Fibroblast of lung (primary cell): ENCODE data around the gene GPR55. TPM values are rescaled to one million over a fixed set of nuclear protein-coding genes. Genes with fewer than 3 reads are reported as not detected.

Experiments used
- DNase-seq, 2 donors: peaks; one replicate each; pipeline versions ENCODE4 v3.0.0 to v3.0.0-alpha.2; 2010; ENCODE audit warnings: low read depth in 2 of 2
- H2AFZ ChIP-seq: 2 replicates; pipeline ENCODE4 v1.5.1; 2012; ENCODE audit warnings: low read length, control low read depth, inconsistent platforms
- H3K27ac ChIP-seq: 2 replicates; pipeline ENCODE4 v1.5.1; 2011; ENCODE audit warnings: low read length, control low read depth; ENCODE audit not compliant: insufficient read depth
- H3K27me3 ChIP-seq: 2 replicates; pipeline ENCODE4 v1.5.1; 2011; ENCODE audit warnings: mild to moderate bottlenecking, low read length; ENCODE audit not compliant: control insufficient read depth, insufficient read depth
- H3K36me3 ChIP-seq: 2 replicates; pipeline ENCODE4 v1.5.1; 2011; ENCODE audit warnings: low read length; ENCODE audit not compliant: control insufficient read depth, insufficient read depth
- H3K4me1 ChIP-seq: 2 replicates; pipeline ENCODE4 v1.5.1; 2011; ENCODE audit warnings: low read length; ENCODE audit not compliant: control insufficient read depth, insufficient read depth; ENCODE audit errors: extremely low read depth
- H3K4me2 ChIP-seq: 2 replicates; pipeline ENCODE4 v1.5.1; 2011; ENCODE audit warnings: low read length, control low read depth; ENCODE audit not compliant: insufficient read depth; ENCODE audit errors: extremely low read depth
- H3K4me3 ChIP-seq, 4 experiments: fragments of 200-600 bp in 1 of 4; sonication (generic) in 1 of 4; replicated peaks in 1 of 4; 2 replicates each; pipeline ENCODE4 v1.5.1; 2011 to 2016; ENCODE audit warnings: low read length in 4 of 4, low read depth in 3 of 4, mild to moderate bottlenecking in 3 of 4, control low read depth in 2 of 4, inconsistent platforms in 1 of 4, mixed read lengths in 1 of 4; ENCODE audit not compliant: insufficient read depth in 1 of 4; ENCODE audit errors: control extremely low read depth in 1 of 4
- H3K79me2 ChIP-seq: 2 replicates; pipeline ENCODE4 v1.5.1; 2012; ENCODE audit warnings: mild to moderate bottlenecking, low read length, inconsistent platforms; ENCODE audit not compliant: control insufficient read depth, insufficient read depth
- H3K9ac ChIP-seq: 2 replicates; pipeline ENCODE4 v1.5.1; 2011; ENCODE audit warnings: mild to moderate bottlenecking, low read length, control low read depth; ENCODE audit not compliant: insufficient read depth
- H3K9me3 ChIP-seq: 2 replicates; pipeline ENCODE4 v1.5.1; 2012; ENCODE audit warnings: low read depth, low read length; ENCODE audit not compliant: control insufficient read depth, insufficient read depth
- H4K20me1 ChIP-seq: 2 replicates; pipeline ENCODE4 v1.5.1; 2011; ENCODE audit warnings: low read length; ENCODE audit not compliant: control insufficient read depth, insufficient read depth; ENCODE audit errors: extremely low read depth
- EZH2 ChIP-seq: IDR thresholded peaks from 2 replicates; pipeline ENCODE4 v1.5.1; 2012; ENCODE audit warnings: low read length, control low read depth, mild to moderate bottlenecking; ENCODE audit errors: missing control alignments
- polyA plus RNA-seq, 2 donors: library from polyadenylated mRNA; depleted of rRNA in 1 of 2; stranded (reverse) in 1 of 2; unstranded in 1 of 2; fragments of >200 nt; gene quantifications; 2 replicates each; pipeline ENCODE4 v1.2.1, GENCODE V29; 2011 to 2012; ENCODE audit warnings: missing spikeins in 1 of 2
- total RNA-seq: library from RNA; depleted of rRNA; stranded (reverse); fragments of >200 nt; gene quantifications from 2 replicates; pipeline ENCODE4 v1.2.1, GENCODE V29; 2014
- TF ChIP-seq, protein P1 (sequence below), 2 donors: IDR thresholded peaks in 1 of 2; conservative IDR thresholded peaks in 1 of 2; 1 replicate in 1 of 2; 2 replicates in 1 of 2; pipeline ENCODE4 v1.5.1; 2011 to 2012; ENCODE audit warnings: low read length in 2 of 2, control low read depth in 1 of 2, inconsistent platforms in 1 of 2, low read depth in 1 of 2, mild to moderate bottlenecking in 1 of 2

GPR55 gene
- total and polyA plus RNA-seq, 2 donors (not counting 1 experiment from before 2014, with no cell fraction given): not detected

DNA sequence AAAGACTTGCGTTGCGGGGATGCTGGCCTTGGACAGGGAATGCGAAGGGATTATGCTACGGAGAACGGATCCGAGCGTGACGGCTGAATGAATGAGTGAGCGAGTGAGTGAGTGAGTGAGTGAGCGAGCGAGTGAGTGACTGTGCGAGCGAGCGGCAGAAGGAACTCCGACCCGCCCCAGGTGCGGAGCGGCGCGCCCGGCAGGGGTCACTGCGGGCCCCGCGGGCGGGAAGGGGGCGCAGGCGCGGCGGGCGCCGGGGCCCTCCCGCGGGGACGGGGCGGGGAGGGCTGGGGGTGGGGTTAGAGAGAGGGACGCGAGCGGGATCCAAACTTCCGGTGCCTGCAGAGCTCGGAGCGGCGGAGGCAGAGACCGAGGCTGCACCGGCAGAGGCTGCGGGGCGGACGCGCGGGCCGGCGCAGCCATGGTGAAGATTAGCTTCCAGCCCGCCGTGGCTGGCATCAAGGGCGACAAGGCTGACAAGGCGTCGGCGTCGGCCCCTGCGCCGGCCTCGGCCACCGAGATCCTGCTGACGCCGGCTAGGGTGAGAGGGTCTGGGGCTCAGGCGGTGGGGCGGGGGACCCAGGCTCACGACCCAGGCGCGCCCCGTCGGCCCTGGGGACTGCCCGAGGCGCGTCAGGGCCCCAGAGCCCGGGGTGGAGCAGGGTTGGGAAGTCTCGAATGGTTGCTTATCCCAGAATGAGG is 60.3 kb downstream of the GPR55 start, which contains the start of gene ITM2C:
Gene ITM2C, plus strand, starts transcription at position 338 of the 702 bp plus-strand sequence. Its CDS starts 84 bp downstream, at position 422.
- no peaks in the 10 kb centered on the region for H3K36me3 ChIP-seq
- peaks cover 3% of the 10 kb centered on the region for H3K4me1 ChIP-seq
- peak within 1 kb of the TSS; percentile 88 for H3K4me2 ChIP-seq
- H3K27ac ChIP-seq: no peak within 1 kb of the TSS
- peak within 1 kb of the TSS; percentile 74 for H3K9ac ChIP-seq
- peak within 1 kb of the TSS; percentile 78 for H2AFZ ChIP-seq
- no peaks in the 10 kb centered on the region for H3K9me3 ChIP-seq
- TF ChIP-seq, protein P1, sequence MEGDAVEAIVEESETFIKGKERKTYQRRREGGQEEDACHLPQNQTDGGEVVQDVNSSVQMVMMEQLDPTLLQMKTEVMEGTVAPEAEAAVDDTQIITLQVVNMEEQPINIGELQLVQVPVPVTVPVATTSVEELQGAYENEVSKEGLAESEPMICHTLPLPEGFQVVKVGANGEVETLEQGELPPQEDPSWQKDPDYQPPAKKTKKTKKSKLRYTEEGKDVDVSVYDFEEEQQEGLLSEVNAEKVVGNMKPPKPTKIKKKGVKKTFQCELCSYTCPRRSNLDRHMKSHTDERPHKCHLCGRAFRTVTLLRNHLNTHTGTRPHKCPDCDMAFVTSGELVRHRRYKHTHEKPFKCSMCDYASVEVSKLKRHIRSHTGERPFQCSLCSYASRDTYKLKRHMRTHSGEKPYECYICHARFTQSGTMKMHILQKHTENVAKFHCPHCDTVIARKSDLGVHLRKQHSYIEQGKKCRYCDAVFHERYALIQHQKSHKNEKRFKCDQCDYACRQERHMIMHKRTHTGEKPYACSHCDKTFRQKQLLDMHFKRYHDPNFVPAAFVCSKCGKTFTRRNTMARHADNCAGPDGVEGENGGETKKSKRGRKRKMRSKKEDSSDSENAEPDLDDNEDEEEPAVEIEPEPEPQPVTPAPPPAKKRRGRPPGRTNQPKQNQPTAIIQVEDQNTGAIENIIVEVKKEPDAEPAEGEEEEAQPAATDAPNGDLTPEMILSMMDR (conservative IDR thresholded peaks at IDR 0.05 in 1 of 2, IDR thresholded peaks at IDR 0.05 in 1 of 2; ENCODE audit: low read depth in 1 of 2, low read length in 2 of 2): peak; percentile 18 to 22
- TF ChIP-seq EZH2: no peak
- DNase-seq: peak; percentile 53 to 66
- H3K4me3 ChIP-seq: peak within 1 kb of the TSS; percentile 78 to 92 (median 82)
- H3K79me2 ChIP-seq: no peaks in the 10 kb centered on the region
- peaks cover 15% of the 10 kb centered on the region for H3K27me3 ChIP-seq
- no peaks in the 10 kb centered on the region for H4K20me1 ChIP-seq

DNA sequence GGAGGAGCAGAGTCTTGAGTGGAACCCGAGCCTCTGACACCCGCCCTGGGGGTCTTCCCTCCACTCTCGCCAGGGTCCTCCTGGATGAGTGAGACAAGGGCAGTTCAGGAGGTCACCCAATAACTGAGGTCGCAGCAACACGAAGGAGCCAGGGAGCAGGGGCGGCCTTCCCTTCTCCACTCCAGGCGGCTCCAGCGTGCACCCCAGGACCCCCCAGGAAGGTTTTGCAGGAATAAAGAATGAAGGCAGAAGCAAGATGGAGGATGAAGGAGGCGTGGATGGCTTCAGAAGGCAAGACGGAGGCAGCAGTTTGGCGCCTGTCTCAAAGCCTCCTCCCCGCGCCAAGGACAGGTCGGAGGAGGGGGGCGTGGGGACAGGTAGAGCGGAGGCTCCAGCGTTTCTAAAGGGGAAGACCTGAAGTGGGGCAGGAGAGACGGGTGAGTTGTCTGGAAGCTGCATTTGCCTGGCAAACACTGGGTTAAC is 60.9 kb downstream of the GPR55 start:
- no peak for DNase-seq
- no peak for TF ChIP-seq EZH2
- TF ChIP-seq, protein P1 (conservative IDR thresholded peaks at IDR 0.05 in 1 of 2, IDR thresholded peaks at IDR 0.05 in 1 of 2; ENCODE audit: low read depth in 1 of 2, low read length in 2 of 2): no peak

DNA sequence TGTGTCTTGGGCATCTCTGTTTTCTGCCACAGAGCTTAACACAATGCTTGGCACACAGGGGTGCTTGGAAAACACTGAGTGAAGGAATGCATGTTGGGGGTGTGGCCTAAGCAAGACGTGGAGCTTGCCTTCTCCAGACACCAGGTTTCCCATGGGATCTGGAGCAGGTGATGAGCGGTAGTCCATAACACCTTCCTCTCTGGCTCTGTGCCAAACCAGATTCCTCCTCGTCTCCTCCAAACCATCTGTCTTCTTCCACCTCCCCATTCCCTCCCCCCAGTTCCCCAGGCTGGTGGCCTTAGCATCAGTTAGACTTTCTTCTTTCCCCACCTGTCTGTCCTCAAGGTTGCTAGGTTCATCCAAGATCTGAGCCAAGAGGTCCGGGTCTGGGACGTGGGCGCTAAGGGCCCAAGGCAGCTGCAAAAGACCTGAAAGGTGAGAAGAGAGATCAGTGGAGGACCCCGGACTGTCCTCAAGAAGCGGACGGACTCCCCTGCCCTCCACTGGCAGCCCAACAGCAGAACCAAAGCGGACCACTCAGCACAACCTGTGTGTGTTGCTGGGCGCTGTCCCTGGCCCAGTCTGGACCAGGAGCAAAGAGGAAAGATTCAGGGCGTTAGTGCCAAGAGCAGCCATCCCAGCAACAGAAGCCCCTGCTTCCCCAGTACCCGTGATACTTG is 61.5 kb downstream of the GPR55 start:
- no peak overlapping the region for H3K9ac ChIP-seq
- no peaks in the 10 kb centered on the region for H3K79me2 ChIP-seq
- TF ChIP-seq, protein P1 (conservative IDR thresholded peaks at IDR 0.05 in 1 of 2, IDR thresholded peaks at IDR 0.05 in 1 of 2; ENCODE audit: low read depth in 1 of 2, low read length in 2 of 2): no peak
- TF ChIP-seq EZH2: no peak
- no peaks in the 10 kb centered on the region for H3K36me3 ChIP-seq
- H3K27me3 ChIP-seq: peaks cover 15% of the 10 kb centered on the region
- H3K27ac ChIP-seq: no peak overlapping the region
- no peak for DNase-seq
- no peak overlapping the region for H2AFZ ChIP-seq
- no peaks in the 10 kb centered on the region for H3K9me3 ChIP-seq
- H4K20me1 ChIP-seq: no peaks in the 10 kb centered on the region
- H3K4me2 ChIP-seq: no peak overlapping the region
- H3K4me3 ChIP-seq: no peak overlapping the region
- peaks cover 3% of the 10 kb centered on the region for H3K4me1 ChIP-seq

More for the DNA sequence above, 60.9 kb downstream of the GPR55 start:
- H3K9ac ChIP-seq: no peak overlapping the region
- no peak overlapping the region for H3K27ac ChIP-seq
- peaks cover 15% of the 10 kb centered on the region for H3K27me3 ChIP-seq
- H2AFZ ChIP-seq: peak overlapping the region; percentile 21
- H3K36me3 ChIP-seq: no peaks in the 10 kb centered on the region
- peak overlapping the region; percentile 15 to 79 (median 44) for H3K4me3 ChIP-seq
- H3K79me2 ChIP-seq: no peaks in the 10 kb centered on the region
- peak overlapping the region; percentile 46 for H3K4me2 ChIP-seq
- no peaks in the 10 kb centered on the region for H3K9me3 ChIP-seq
- peaks cover 3% of the 10 kb centered on the region for H3K4me1 ChIP-seq
- H4K20me1 ChIP-seq: no peaks in the 10 kb centered on the region
